ENCODE measurements around the gene KDM4B.

KDM4B gene

DNA sequence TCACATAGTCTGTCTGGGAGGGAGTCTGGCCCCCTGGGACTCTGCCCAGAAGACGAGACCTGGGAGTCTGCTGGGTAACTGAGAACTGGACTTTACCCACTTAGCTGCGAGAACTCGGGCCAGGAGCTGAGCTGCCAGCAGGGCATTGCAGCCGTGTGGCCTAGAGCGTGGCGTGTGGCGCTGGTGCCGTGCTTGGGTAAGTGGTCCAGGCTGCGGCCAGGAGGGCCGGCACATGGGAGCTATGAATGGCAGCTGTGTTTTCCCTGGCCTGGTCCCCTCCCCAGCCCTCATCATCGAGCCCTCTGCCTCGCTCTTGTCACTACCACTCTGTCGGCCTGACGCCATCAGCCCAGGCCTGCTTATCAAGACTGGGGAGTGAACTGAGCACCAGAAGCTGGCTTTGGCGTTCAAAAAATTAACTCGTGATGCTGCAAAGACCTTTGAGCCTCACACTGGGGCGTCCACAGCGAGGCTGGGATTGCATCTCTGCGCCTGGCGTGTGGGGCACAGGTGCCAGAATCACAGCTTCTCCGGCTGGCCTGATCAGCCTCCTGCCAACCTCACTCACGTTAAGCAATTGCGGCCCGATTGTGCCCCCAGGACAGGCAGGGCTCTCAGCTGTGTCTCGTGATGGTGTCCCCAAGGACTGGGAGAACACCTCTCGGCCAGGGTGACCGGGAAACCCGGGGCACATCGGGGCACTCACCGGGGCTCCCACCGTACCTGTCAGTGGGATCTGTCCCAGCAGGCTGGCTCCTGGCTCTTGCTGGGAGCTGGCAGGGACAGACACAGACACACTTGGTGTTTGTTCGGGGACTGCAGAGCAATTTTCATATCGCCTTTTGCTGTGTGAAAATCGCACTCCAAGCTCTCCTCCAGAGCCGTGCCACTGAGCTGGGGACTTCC, 85.9 kb downstream of the KDM4B start:
- TF ChIP-seq POLR2AphosphoS5 (IDR thresholded peaks at IDR 0.05; ENCODE audit: low read depth) (no peak), SPI1 (IDR thresholded peaks at IDR 0.05; ENCODE audit: borderline replicate concordance, low read depth) (no peak), GABPA (IDR thresholded peaks at IDR 0.05; ENCODE audit: low read depth) (no peak)
- TF ChIP-seq, protein P1, sequence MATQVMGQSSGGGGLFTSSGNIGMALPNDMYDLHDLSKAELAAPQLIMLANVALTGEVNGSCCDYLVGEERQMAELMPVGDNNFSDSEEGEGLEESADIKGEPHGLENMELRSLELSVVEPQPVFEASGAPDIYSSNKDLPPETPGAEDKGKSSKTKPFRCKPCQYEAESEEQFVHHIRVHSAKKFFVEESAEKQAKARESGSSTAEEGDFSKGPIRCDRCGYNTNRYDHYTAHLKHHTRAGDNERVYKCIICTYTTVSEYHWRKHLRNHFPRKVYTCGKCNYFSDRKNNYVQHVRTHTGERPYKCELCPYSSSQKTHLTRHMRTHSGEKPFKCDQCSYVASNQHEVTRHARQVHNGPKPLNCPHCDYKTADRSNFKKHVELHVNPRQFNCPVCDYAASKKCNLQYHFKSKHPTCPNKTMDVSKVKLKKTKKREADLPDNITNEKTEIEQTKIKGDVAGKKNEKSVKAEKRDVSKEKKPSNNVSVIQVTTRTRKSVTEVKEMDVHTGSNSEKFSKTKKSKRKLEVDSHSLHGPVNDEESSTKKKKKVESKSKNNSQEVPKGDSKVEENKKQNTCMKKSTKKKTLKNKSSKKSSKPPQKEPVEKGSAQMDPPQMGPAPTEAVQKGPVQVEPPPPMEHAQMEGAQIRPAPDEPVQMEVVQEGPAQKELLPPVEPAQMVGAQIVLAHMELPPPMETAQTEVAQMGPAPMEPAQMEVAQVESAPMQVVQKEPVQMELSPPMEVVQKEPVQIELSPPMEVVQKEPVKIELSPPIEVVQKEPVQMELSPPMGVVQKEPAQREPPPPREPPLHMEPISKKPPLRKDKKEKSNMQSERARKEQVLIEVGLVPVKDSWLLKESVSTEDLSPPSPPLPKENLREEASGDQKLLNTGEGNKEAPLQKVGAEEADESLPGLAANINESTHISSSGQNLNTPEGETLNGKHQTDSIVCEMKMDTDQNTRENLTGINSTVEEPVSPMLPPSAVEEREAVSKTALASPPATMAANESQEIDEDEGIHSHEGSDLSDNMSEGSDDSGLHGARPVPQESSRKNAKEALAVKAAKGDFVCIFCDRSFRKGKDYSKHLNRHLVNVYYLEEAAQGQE (IDR thresholded peaks at IDR 0.05; ENCODE audit: insufficient replicate concordance, low read depth), result no peak
- TF ChIP-seq, protein P2, sequence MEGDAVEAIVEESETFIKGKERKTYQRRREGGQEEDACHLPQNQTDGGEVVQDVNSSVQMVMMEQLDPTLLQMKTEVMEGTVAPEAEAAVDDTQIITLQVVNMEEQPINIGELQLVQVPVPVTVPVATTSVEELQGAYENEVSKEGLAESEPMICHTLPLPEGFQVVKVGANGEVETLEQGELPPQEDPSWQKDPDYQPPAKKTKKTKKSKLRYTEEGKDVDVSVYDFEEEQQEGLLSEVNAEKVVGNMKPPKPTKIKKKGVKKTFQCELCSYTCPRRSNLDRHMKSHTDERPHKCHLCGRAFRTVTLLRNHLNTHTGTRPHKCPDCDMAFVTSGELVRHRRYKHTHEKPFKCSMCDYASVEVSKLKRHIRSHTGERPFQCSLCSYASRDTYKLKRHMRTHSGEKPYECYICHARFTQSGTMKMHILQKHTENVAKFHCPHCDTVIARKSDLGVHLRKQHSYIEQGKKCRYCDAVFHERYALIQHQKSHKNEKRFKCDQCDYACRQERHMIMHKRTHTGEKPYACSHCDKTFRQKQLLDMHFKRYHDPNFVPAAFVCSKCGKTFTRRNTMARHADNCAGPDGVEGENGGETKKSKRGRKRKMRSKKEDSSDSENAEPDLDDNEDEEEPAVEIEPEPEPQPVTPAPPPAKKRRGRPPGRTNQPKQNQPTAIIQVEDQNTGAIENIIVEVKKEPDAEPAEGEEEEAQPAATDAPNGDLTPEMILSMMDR (IDR thresholded peaks at IDR 0.05; ENCODE audit: insufficient read depth, low read length), result no peak
- no peak overlapping the region for H3K4me3 ChIP-seq (replicated peaks; ENCODE audit: insufficient read depth, low read length)
- no peak overlapping the region for H3K27ac ChIP-seq (replicated peaks)
- no peak for DNase-seq (ENCODE audit: low read depth in 1 of 2, low spot score in 1 of 2)
- no peaks in the 10 kb centered on the region for H3K27me3 ChIP-seq (ENCODE audit: insufficient read depth, poor library complexity, severe bottlenecking)

DNA sequence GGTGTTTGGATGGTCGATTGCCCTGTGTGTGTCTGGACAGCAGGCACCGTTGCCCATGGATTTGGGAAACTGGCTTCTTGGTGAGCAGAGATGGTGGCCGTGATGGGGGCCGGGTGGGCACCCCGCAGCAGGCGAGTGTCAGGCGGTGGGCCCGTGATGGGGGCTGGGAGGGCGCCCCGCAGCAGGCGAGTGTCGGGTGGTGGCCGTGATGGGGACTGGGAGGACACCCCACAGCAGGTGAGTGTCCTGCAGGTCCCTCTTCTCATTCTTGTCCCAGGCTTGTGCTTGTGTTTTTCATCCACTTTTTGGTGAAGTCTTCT, 86.5 kb downstream of the KDM4B start:
- Histone ChIP-seq H3K4me3 (replicated peaks; ENCODE audit: insufficient read depth, low read length) (no peak overlapping the region), H3K27ac (replicated peaks) (no peak overlapping the region), H3K27me3 (ENCODE audit: insufficient read depth, poor library complexity, severe bottlenecking) (no peaks in the 10 kb centered on the region)
- DNase-seq (ENCODE audit: low read depth in 1 of 2, low spot score in 1 of 2), result no peak
- TF ChIP-seq SPI1 (IDR thresholded peaks at IDR 0.05; ENCODE audit: borderline replicate concordance, low read depth), result no peak
- no peak for TF ChIP-seq GABPA (IDR thresholded peaks at IDR 0.05; ENCODE audit: low read depth)
- TF ChIP-seq, protein P1 (IDR thresholded peaks at IDR 0.05; ENCODE audit: insufficient replicate concordance, low read depth), result no peak
- no peak for TF ChIP-seq POLR2AphosphoS5 (IDR thresholded peaks at IDR 0.05; ENCODE audit: low read depth)
- TF ChIP-seq, protein P2 (IDR thresholded peaks at IDR 0.05; ENCODE audit: insufficient read depth, low read length), result no peak

DNA sequence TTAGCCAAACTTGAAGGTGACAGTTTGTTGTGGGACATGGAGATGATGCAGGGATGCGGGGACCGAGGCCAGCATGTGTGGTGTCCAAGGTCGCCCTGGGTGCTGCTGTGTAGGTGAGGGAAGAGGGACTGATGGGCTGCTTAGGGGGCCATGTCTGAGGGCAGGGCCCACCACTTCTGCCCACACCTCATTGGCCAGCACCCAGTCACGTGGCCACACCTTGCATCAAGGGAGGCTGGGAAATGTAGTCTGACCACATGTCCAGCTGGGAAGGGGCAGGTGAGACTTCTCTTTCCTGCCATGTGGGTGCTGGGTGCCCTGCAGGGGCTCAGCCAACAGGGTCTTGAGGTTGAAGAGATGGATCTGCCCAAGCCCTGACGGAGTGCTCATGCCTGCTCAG, 88.9 kb downstream of the KDM4B start:
- TF ChIP-seq POLR2AphosphoS5 (IDR thresholded peaks at IDR 0.05; ENCODE audit: low read depth) (no peak), SPI1 (IDR thresholded peaks at IDR 0.05; ENCODE audit: borderline replicate concordance, low read depth) (no peak), GABPA (IDR thresholded peaks at IDR 0.05; ENCODE audit: low read depth) (no peak)
- TF ChIP-seq, protein P1 (IDR thresholded peaks at IDR 0.05; ENCODE audit: insufficient replicate concordance, low read depth), result no peak
- TF ChIP-seq, protein P2 (IDR thresholded peaks at IDR 0.05; ENCODE audit: insufficient read depth, low read length), result no peak
- no peak for DNase-seq (ENCODE audit: low read depth in 1 of 2, low spot score in 1 of 2)
- Histone ChIP-seq H3K27me3 (ENCODE audit: insufficient read depth, poor library complexity, severe bottlenecking) (no peaks in the 10 kb centered on the region), H3K27ac (replicated peaks) (no peak overlapping the region), H3K4me3 (replicated peaks; ENCODE audit: insufficient read depth, low read length) (no peak overlapping the region)
